Measurements from ENCODE around the gene INPP5J. TPM values are rescaled to one million over a fixed set of nuclear protein-coding genes. Genes with fewer than 3 reads are reported as not detected.

INPP5J gene
- total and polyA plus RNA-seq, 10 donors: 0.14 to 0.87 (median 0.43) TPM; not detected in 2

DNA sequence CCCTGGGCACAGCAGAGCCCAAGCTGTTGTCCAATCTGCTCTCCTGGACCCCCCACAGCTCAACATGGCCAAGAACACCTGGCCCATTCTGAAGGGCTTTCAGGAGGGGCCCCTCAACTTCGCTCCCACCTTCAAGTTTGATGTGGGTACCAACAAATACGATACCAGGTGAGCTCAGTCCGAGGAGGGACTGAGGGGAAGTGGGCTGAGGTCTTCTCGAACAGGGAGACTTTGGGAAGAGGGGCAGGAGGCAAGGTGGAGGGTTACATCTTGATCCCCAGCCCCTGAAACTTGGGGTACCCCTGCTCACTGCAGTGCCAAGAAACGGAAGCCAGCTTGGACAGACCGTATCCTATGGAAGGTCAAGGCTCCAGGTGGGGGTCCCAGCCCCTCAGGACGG lies 5.4 kb downstream of the INPP5J start:
- WGBS, 5 donors: 84 to 94% (median 86%) methylated on average over 5 to 7 of the region's 7 CpGs
- H3K27ac ChIP-seq: no peak overlapping the region
- TF ChIP-seq POLR2A (IDR thresholded peaks at IDR 0.05) (no peak), POLR2AphosphoS5 (IDR thresholded peaks at IDR 0.05) (no peak)
- TF ChIP-seq, protein P1, sequence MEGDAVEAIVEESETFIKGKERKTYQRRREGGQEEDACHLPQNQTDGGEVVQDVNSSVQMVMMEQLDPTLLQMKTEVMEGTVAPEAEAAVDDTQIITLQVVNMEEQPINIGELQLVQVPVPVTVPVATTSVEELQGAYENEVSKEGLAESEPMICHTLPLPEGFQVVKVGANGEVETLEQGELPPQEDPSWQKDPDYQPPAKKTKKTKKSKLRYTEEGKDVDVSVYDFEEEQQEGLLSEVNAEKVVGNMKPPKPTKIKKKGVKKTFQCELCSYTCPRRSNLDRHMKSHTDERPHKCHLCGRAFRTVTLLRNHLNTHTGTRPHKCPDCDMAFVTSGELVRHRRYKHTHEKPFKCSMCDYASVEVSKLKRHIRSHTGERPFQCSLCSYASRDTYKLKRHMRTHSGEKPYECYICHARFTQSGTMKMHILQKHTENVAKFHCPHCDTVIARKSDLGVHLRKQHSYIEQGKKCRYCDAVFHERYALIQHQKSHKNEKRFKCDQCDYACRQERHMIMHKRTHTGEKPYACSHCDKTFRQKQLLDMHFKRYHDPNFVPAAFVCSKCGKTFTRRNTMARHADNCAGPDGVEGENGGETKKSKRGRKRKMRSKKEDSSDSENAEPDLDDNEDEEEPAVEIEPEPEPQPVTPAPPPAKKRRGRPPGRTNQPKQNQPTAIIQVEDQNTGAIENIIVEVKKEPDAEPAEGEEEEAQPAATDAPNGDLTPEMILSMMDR (IDR thresholded peaks at IDR 0.05 in 8 of 11, conservative IDR thresholded peaks at IDR 0.05 in 3 of 11): no peak
- H3K27me3 ChIP-seq (replicated peaks in 1 of 7): peaks cover 0 to 20% (median 0%) of the 10 kb centered on the region in 7 donors
- peak; percentile 36 for DNase-seq
- H3K36me3 ChIP-seq: no peaks in the 10 kb centered on the region
- H3K4me1 ChIP-seq: peaks cover 0 to 8% (median 3%) of the 10 kb centered on the region in 6 donors
- intact Hi-C loops (cut with DNase I; ENCODE audit: low total_unique reads): no loop called here
- H3K4me3 ChIP-seq: no peak overlapping the region
- no peaks in the 10 kb centered on the region for H3K9me3 ChIP-seq

DNA sequence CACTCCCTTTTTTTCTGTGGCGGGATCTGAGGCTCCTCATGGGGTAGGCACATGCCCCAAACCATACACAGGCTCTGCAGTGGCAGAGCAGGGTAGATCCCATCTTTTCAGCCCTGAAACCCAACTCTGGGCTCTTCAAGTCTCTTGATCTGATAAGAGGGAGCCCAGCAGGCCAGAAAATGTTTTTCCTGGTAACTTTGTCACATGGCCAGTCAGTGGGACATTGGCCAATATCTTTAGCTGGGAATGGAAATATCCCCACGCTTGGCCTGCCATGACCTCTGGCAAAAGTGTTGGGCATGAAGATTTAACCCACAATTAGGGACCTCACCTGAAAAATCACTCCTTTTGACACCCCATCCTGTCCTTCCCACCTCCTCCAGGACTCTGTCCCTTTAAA lies 8.1 kb downstream of the INPP5J start:
- H3K27ac ChIP-seq: no peak overlapping the region
- no peaks in the 10 kb centered on the region for H3K9me3 ChIP-seq
- TF ChIP-seq POLR2A (IDR thresholded peaks at IDR 0.05) (no peak), POLR2AphosphoS5 (IDR thresholded peaks at IDR 0.05) (no peak)
- TF ChIP-seq, protein P1 (IDR thresholded peaks at IDR 0.05 in 8 of 11, conservative IDR thresholded peaks at IDR 0.05 in 3 of 11): no peak
- peaks cover 0 to 20% (median 0%) of the 10 kb centered on the region in 7 donors for H3K27me3 ChIP-seq (replicated peaks in 1 of 7)
- H3K4me1 ChIP-seq: peaks cover 0 to 8% (median 3%) of the 10 kb centered on the region in 6 donors
- no peak overlapping the region for H3K4me3 ChIP-seq
- DNase-seq: peak; percentile 39
- no peaks in the 10 kb centered on the region for H3K36me3 ChIP-seq
- intact Hi-C loops (cut with DNase I; ENCODE audit: low total_unique reads): no loop called here
- 83 to 90% (median 89%) methylated on average over 2 of the region's 2 CpGs for WGBS, 5 donors

DNA sequence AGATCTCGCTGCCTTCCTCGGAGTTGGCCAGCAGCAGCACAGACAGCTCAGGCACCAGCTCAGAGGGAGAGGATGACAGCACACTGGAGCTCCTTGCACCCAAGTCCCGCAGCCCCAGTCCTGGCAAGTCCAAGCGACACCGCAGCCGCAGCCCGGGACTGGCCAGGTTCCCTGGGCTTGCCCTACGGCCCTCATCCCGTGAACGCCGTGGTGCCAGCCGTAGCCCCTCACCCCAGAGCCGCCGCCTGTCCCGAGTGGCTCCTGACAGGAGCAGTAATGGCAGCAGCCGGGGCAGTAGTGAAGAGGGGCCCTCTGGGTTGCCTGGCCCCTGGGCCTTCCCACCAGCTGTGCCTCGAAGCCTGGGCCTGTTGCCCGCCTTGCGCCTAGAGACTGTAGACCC lies 11.1 kb downstream of the INPP5J start:
- H3K4me3 ChIP-seq: no peak overlapping the region
- H3K27me3 ChIP-seq (replicated peaks in 1 of 7): peaks cover 0 to 14% (median 0%) of the 10 kb centered on the region in 7 donors
- no peaks in the 10 kb centered on the region for H3K9me3 ChIP-seq
- no peaks in the 10 kb centered on the region for H3K4me1 ChIP-seq
- TF ChIP-seq POLR2A (IDR thresholded peaks at IDR 0.05) (no peak), POLR2AphosphoS5 (IDR thresholded peaks at IDR 0.05) (no peak)
- TF ChIP-seq, protein P1 (IDR thresholded peaks at IDR 0.05 in 8 of 11, conservative IDR thresholded peaks at IDR 0.05 in 3 of 11): no peak
- no peaks in the 10 kb centered on the region for H3K36me3 ChIP-seq
- 94 to 100% (median 97%) methylated on average over 11 to 19 of the region's 19 CpGs for WGBS, 5 donors
- H3K27ac ChIP-seq: no peak overlapping the region
- intact Hi-C loops (cut with DNase I; ENCODE audit: low total_unique reads): no loop called here
- DNase-seq: peak; percentile 70

DNA sequence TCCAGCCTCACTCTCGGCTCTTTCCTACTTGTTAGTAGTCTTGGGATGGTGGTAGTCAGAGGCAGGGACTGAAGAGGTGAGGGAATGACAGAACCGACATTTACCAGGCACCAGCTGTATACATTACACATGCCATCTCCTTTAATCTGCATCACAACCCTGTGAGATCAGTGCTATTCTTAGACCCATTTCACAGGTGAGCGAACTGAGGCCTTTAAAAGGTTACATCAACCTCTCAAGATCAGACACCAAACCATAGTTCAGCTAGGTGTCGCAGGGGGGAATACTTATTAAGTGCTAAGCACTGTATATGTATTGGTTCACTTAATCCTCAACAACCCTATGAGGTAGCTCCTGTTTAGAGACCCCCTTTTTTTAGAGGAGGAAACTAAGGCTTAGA lies 11.9 kb downstream of the INPP5J start:
- 70 to 90% (median 87%) methylated on average over 4 of the region's 4 CpGs for WGBS, 5 donors
- intact Hi-C loops (cut with DNase I; ENCODE audit: low total_unique reads): no loop called here
- H3K27me3 ChIP-seq (replicated peaks in 1 of 7): peaks cover 0 to 21% (median 0%) of the 10 kb centered on the region in 7 donors

More for the DNA sequence above, 11.9 kb downstream of the INPP5J start:
- Histone ChIP-seq H3K4me1 (no peaks in the 10 kb centered on the region), H3K36me3 (no peaks in the 10 kb centered on the region), H3K4me3 (no peak overlapping the region), H3K9me3 (no peaks in the 10 kb centered on the region), H3K27ac (no peak overlapping the region)
- no peak for DNase-seq
- TF ChIP-seq POLR2AphosphoS5 (IDR thresholded peaks at IDR 0.05) (no peak), POLR2A (IDR thresholded peaks at IDR 0.05) (no peak)
- TF ChIP-seq, protein P1 (IDR thresholded peaks at IDR 0.05 in 8 of 11, conservative IDR thresholded peaks at IDR 0.05 in 3 of 11): no peak

All from spleen (tissue), 11 donors.